ENCODE measurements around the gene SSR1.
"Not testable (repeated sequence)": the region's sequence is repeated elsewhere in the genome, so short reads cannot be mapped to it uniquely, and the experiment has no call there.

The SSR1 gene

GRCh38 chr6:7290079-7290478, 22.9 kb downstream of the SSR1 start:
- no peak overlapping the region for H3K4me3 ChIP-seq (ENCODE audit: low read length)
- no peak for DNase-seq (ENCODE audit: low read depth, low spot score)

- no peak overlapping the region for H3K4me3 ChIP-seq (ENCODE audit: low read length)
- DNase-seq (ENCODE audit: low read depth, low spot score), result no peak
Measured at GRCh38 chr6:7285416-7285815, 27.6 kb downstream of the SSR1 start.

- no peak overlapping the region for H3K4me3 ChIP-seq (ENCODE audit: low read length)
- no peak for DNase-seq (ENCODE audit: low read depth, low spot score)
Measured at GRCh38 chr6:7283676-7284075, 29.3 kb downstream of the SSR1 start.

GRCh38 chr6:7282097-7282906, 30.7 kb downstream of the SSR1 start:
- no peak for DNase-seq (ENCODE audit: low read depth, low spot score)
- H3K4me3 ChIP-seq (ENCODE audit: low read length), result no peak overlapping the region

- DNase-seq (ENCODE audit: low read depth, low spot score), result no peak
- no peak overlapping the region for H3K4me3 ChIP-seq (ENCODE audit: low read length)
Measured at GRCh38 chr6:7276199-7276524, 36.8 kb downstream of the SSR1 start.

- not testable (repeated sequence) for DNase-seq (ENCODE audit: low read depth, low spot score); H3K4me3 ChIP-seq (ENCODE audit: low read length)
Measured at GRCh38 chr6:7274525-7274924, 38.5 kb downstream of the SSR1 start.

GRCh38 chr6:7273709-7274108, 39.3 kb downstream of the SSR1 start:
- no peak for DNase-seq (ENCODE audit: low read depth, low spot score)

GRCh38 chr6:7271205-7271534, 41.8 kb downstream of the SSR1 start:
- no peak overlapping the region for H3K4me3 ChIP-seq (ENCODE audit: low read length)
- no peak for DNase-seq (ENCODE audit: low read depth, low spot score)

More at GRCh38 chr6:7273709-7274108, 39.3 kb downstream of the SSR1 start:
- H3K4me3 ChIP-seq (ENCODE audit: low read length), result no peak overlapping the region

GRCh38 chr6:7270320-7271204, 42.4 kb downstream of the SSR1 start:
- DNase-seq (ENCODE audit: low read depth, low spot score), result no peak
- no peak overlapping the region for H3K4me3 ChIP-seq (ENCODE audit: low read length)

- H3K4me3 ChIP-seq (ENCODE audit: low read length), result no peak overlapping the region
- no peak for DNase-seq (ENCODE audit: low read depth, low spot score)
Measured at GRCh38 chr6:7269816-7270215, 43.2 kb downstream of the SSR1 start.

GRCh38 chr6:7268816-7269555, 44.0 kb downstream of the SSR1 start:
- H3K4me3 ChIP-seq (ENCODE audit: low read length), result no peak overlapping the region
- no peak for DNase-seq (ENCODE audit: low read depth, low spot score)

GRCh38 chr6:7268362-7268761, 44.6 kb downstream of the SSR1 start:
- H3K4me3 ChIP-seq (ENCODE audit: low read length), result no peak overlapping the region
- DNase-seq (ENCODE audit: low read depth, low spot score), result no peak

- DNase-seq (ENCODE audit: low read depth, low spot score), result no peak
- no peak overlapping the region for H3K4me3 ChIP-seq (ENCODE audit: low read length)
Measured at GRCh38 chr6:7267466-7268091, 45.4 kb downstream of the SSR1 start.

GRCh38 chr6:7267071-7267465, 45.9 kb downstream of the SSR1 start:
- DNase-seq (ENCODE audit: low read depth, low spot score), result no peak

GRCh38 chr6:7265385-7265726, 47.6 kb downstream of the SSR1 start:
- DNase-seq (ENCODE audit: low read depth, low spot score); H3K4me3 ChIP-seq (ENCODE audit: low read length): not testable (repeated sequence)

More at GRCh38 chr6:7267071-7267465, 45.9 kb downstream of the SSR1 start:
- no peak overlapping the region for H3K4me3 ChIP-seq (ENCODE audit: low read length)

GRCh38 chr6:7264686-7265384, 48.2 kb downstream of the SSR1 start:
- no peak overlapping the region for H3K4me3 ChIP-seq (ENCODE audit: low read length)
- no peak for DNase-seq (ENCODE audit: low read depth, low spot score)

GRCh38 chr6:7264041-7264440, 49.0 kb downstream of the SSR1 start:
- no peak for DNase-seq (ENCODE audit: low read depth, low spot score)
- no peak overlapping the region for H3K4me3 ChIP-seq (ENCODE audit: low read length)

- not testable (repeated sequence) for DNase-seq (ENCODE audit: low read depth, low spot score)
Measured at GRCh38 chr6:7263519-7263805, 49.5 kb downstream of the SSR1 start.

More at GRCh38 chr6:7263519-7263805, 49.5 kb downstream of the SSR1 start:
- not testable (repeated sequence) for H3K4me3 ChIP-seq (ENCODE audit: low read length)
